ENCODE data around the gene VPS35.

DNA sequence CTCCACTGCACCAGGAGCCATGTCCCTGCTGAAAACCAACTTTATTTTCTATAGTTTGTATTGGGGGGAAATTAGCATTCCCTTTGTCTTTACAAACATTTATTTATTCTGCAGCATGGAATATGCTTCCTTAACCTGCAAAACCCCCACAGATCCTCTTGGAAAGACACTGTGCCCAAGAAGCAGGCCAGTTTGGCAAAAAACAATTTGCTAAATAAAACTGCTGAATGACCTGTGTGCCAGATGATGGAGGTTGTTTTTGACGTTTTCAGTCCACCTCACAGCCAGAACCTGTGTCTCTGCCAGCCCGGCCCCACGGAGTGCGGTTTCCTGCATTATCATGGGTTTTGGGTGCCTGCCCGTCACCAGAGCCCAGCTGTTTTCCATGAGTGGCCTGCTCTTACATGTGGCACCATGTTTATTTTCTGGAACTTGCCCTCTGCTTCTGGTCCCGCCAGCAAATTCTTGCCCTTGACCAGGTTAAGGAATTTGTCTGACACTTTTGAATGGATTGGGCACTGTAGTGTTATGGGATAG, 26.9 kb upstream of the VPS35 start:
- TF ChIP-seq CTCF (IDR thresholded peaks at IDR 0.05 in 4 of 5, conservative IDR thresholded peaks at IDR 0.05 in 1 of 5) (no peak), POLR2A (IDR thresholded peaks at IDR 0.05) (no peak)

All from gastrocnemius medialis (tissue), 4 donors.